H1 (cell line): ENCODE results near the gene KRTAP8-1. TPM values are rescaled to one million over a fixed set of nuclear protein-coding genes. Genes with fewer than 3 reads are reported as not detected.

Source experiments
- CTCF ChIA-PET: fragments of 300-600 bp; sonication (Branson Sonifier 250); formaldehyde crosslinking; loops from one replicate; lab custom pipeline; 2021; ENCODE audit not compliant: partially characterized antibody; lab: Charles Lee
- POLR2A ChIA-PET: fragments of 300-600 bp; sonication (Branson Sonifier 250); formaldehyde crosslinking; loops from one replicate; lab custom pipeline; 2021; ENCODE audit warnings: inconsistent platforms; ENCODE audit not compliant: partially characterized antibody; lab: Charles Lee
- DNase-seq, 2 experiments: peaks; one replicate each; pipeline versions ENCODE4 v3.0.0 to v3.0.0-alpha.2; 2010 to 2022; ENCODE audit warnings: low spot score in 2 of 2, low read depth in 1 of 2, mixed read lengths in 1 of 2
- FAIRE-seq: peaks from 2 replicates; lab custom pipeline; 2011; peaks lifted over from hg19 to GRCh38; lab: Jason Lieb, UNC
- H2AFZ ChIP-seq: 2 replicates; pipeline ENCODE4 v1.8.1; 2012; ENCODE audit warnings: low read length, inconsistent platforms
- H2AK5ac ChIP-seq: 2 replicates; pipeline ENCODE4 v1.6.1; 2013; ENCODE audit warnings: low read depth, low read length
- H2BK120ac ChIP-seq: replicated peaks from 2 replicates; pipeline ENCODE3; 2013; ENCODE audit warnings: low read depth, low read length, inconsistent platforms
- H2BK12ac ChIP-seq: 2 replicates; pipeline ENCODE4 v1.6.1; 2013; ENCODE audit warnings: low read depth, low read length
- H2BK15ac ChIP-seq: 2 replicates; pipeline ENCODE4 v1.6.1; 2013; ENCODE audit warnings: low read length
- H2BK20ac ChIP-seq: 2 replicates; pipeline ENCODE4 v1.6.1; 2013; ENCODE audit warnings: low read length
- H2BK5ac ChIP-seq: 2 replicates; pipeline ENCODE4 v1.6.1; 2013; ENCODE audit warnings: low read depth, low read length
- H3K14ac ChIP-seq: 2 replicates; pipeline ENCODE4 v1.6.1; 2013; ENCODE audit warnings: inconsistent platforms; ENCODE audit not compliant: insufficient read length
- H3K18ac ChIP-seq: 2 replicates; pipeline ENCODE4 v1.6.1; 2013; ENCODE audit warnings: low read length; ENCODE audit errors: extremely low read depth
- H3K23ac ChIP-seq: 2 replicates; pipeline ENCODE4 v1.6.1; 2013; ENCODE audit warnings: inconsistent platforms; ENCODE audit not compliant: insufficient read length
- H3K23me2 ChIP-seq: 2 replicates; pipeline ENCODE4 v1.6.1; 2013; ENCODE audit warnings: low read depth, low read length
- H3K27ac ChIP-seq: 2 replicates; pipeline ENCODE4 v1.6.1; 2011; ENCODE audit warnings: low read depth, low read length, inconsistent platforms
- H3K27me3 ChIP-seq, 4 experiments: replicated peaks in 1 of 4; 1 replicate in 1 of 4; 2 replicates in 3 of 4; pipeline versions ENCODE4 v1.6.1 to v1.8.1; 2011 to 2013; ENCODE audit warnings: low read length in 3 of 4, mild to moderate bottlenecking in 3 of 4, inconsistent platforms in 2 of 4, mixed read lengths in 2 of 4, moderate library complexity in 1 of 4; ENCODE audit not compliant: control insufficient read depth in 3 of 4, insufficient read depth in 3 of 4; ENCODE audit errors: extremely low read depth in 1 of 4
- H3K36me3 ChIP-seq, 4 experiments: 2 replicates each; pipeline versions ENCODE4 v1.6.1 to v1.8.1; 2011 to 2013; ENCODE audit warnings: mild to moderate bottlenecking in 4 of 4, low read length in 3 of 4, moderate library complexity in 2 of 4, control low read depth in 1 of 4, inconsistent platforms in 1 of 4; ENCODE audit not compliant: insufficient read depth in 4 of 4, control insufficient read depth in 2 of 4
- H3K4ac ChIP-seq: replicated peaks from 2 replicates; pipeline ENCODE3; 2013; ENCODE audit warnings: low read length, low read depth, mixed read lengths, inconsistent platforms; ENCODE audit not compliant: insufficient read length
- H3K4me1 ChIP-seq, 4 experiments: replicated peaks in 1 of 4; 1 replicate in 1 of 4; 2 replicates in 3 of 4; pipeline versions ENCODE4 v1.6.1 to v1.8.1; 2011 to 2013; ENCODE audit warnings: low read length in 3 of 4, inconsistent platforms in 2 of 4, mixed read lengths in 1 of 4; ENCODE audit not compliant: insufficient read depth in 4 of 4, control insufficient read depth in 3 of 4
- H3K4me2 ChIP-seq, 2 experiments: 2 replicates each; pipeline versions ENCODE4 v1.6.1 to v1.8.1; 2011 to 2013; ENCODE audit warnings: low read depth in 2 of 2, low read length in 2 of 2, control low read depth in 1 of 2, inconsistent platforms in 1 of 2, mild to moderate bottlenecking in 1 of 2; ENCODE audit not compliant: insufficient read depth in 1 of 2
- H3K4me3 ChIP-seq, 4 experiments: fragments of 200-600, 300-600 bp in 1 of 4; sonication (generic), shearing (Covaris generic), sonication (Bioruptor Twin) in 1 of 4; 2 replicates each; pipeline versions ENCODE4 v1.5.1 to v1.8.1; 2011 to 2016; ENCODE audit warnings: low read length in 4 of 4, low read depth in 3 of 4, control low read depth in 2 of 4, inconsistent platforms in 2 of 4, mild to moderate bottlenecking in 2 of 4, mixed read lengths in 1 of 4, moderate library complexity in 1 of 4; ENCODE audit not compliant: insufficient read depth in 2 of 4; ENCODE audit errors: extremely low read depth in 1 of 4
- H3K56ac ChIP-seq: replicated peaks from 2 replicates; pipeline ENCODE3; 2013; ENCODE audit warnings: low read depth, mild to moderate bottlenecking, mixed read lengths, low read length, inconsistent platforms; ENCODE audit not compliant: insufficient read length
- H3K79me1 ChIP-seq: 2 replicates; pipeline ENCODE4 v1.6.1; 2013; ENCODE audit warnings: low read depth, low read length, control low read depth
- H3K79me2 ChIP-seq, 2 experiments: 2 replicates each; pipeline versions ENCODE4 v1.6.1 to v1.8.1; 2012 to 2013; ENCODE audit warnings: low read length in 2 of 2, mild to moderate bottlenecking in 2 of 2, inconsistent platforms in 1 of 2; ENCODE audit not compliant: insufficient read depth in 2 of 2, control insufficient read depth in 1 of 2
- H3K9ac ChIP-seq, 4 experiments: replicated peaks in 1 of 4; 1 replicate in 1 of 4; 2 replicates in 3 of 4; pipeline versions ENCODE4 v1.6.1 to v1.8.1; 2011 to 2013; ENCODE audit warnings: low read depth in 3 of 4, low read length in 3 of 4, control low read depth in 2 of 4, mild to moderate bottlenecking in 2 of 4, moderate library complexity in 2 of 4, inconsistent platforms in 1 of 4; ENCODE audit errors: extremely low read depth in 1 of 4
- H3K9me3 ChIP-seq, 2 experiments: 2 replicates each; pipeline versions ENCODE4 v1.6.1 to v1.8.1; 2012 to 2013; ENCODE audit warnings: mild to moderate bottlenecking in 2 of 2, moderate library complexity in 2 of 2, control low read depth in 1 of 2, inconsistent platforms in 1 of 2, low read depth in 1 of 2, low read length in 1 of 2, mixed read lengths in 1 of 2; ENCODE audit not compliant: insufficient read depth in 2 of 2
- H4K20me1 ChIP-seq, 2 experiments: replicated peaks in 1 of 2; 2 replicates each; pipeline versions ENCODE3 to v1.8.1; 2011 to 2013; ENCODE audit warnings: inconsistent platforms in 2 of 2, low read length in 2 of 2, mild to moderate bottlenecking in 1 of 2; ENCODE audit not compliant: insufficient read depth in 2 of 2, control insufficient read depth in 1 of 2
- H4K5ac ChIP-seq: 2 replicates; pipeline ENCODE4 v1.6.1; 2013; ENCODE audit warnings: low read length, low read depth, mixed read lengths, inconsistent platforms; ENCODE audit not compliant: insufficient read length
- H4K8ac ChIP-seq: 2 replicates; pipeline ENCODE4 v1.8.0; 2013; ENCODE audit warnings: mild to moderate bottlenecking, moderate library complexity, low read length, inconsistent platforms; ENCODE audit not compliant: insufficient read depth; ENCODE audit errors: extremely low read depth
- H4K91ac ChIP-seq: replicated peaks from 2 replicates; pipeline ENCODE3; 2013; ENCODE audit warnings: low read length, mixed read lengths, inconsistent platforms; ENCODE audit not compliant: insufficient read length
- CHD2 ChIP-seq: IDR thresholded peaks from 2 replicates; pipeline ENCODE4 v1.6.1; 2012; ENCODE audit warnings: low read length, improper control_type of control experiment
- EGR1 ChIP-seq: IDR thresholded peaks from 2 replicates; pipeline ENCODE4 v1.6.1; 2011; ENCODE audit warnings: low read depth, low read length, borderline replicate concordance
- FOSL1 ChIP-seq: IDR thresholded peaks from 2 replicates; pipeline ENCODE4 v1.6.1; 2011; ENCODE audit warnings: mild to moderate bottlenecking, low read depth, low read length, moderate library complexity; ENCODE audit not compliant: insufficient read depth
- MAFK ChIP-seq: IDR thresholded peaks from 2 replicates; pipeline ENCODE4 v1.6.1; 2012; ENCODE audit warnings: low read depth, mild to moderate bottlenecking, improper control_type of control experiment, low read length
- NANOG ChIP-seq: IDR thresholded peaks from 2 replicates; pipeline ENCODE4 v1.6.1; 2011; ENCODE audit warnings: low read length, low read depth, mild to moderate bottlenecking, inconsistent platforms; ENCODE audit not compliant: insufficient read depth, poor library complexity, severe bottlenecking
- POLR2A ChIP-seq, 2 experiments: IDR thresholded peaks; 1 replicate in 1 of 2; 2 replicates in 1 of 2; pipeline ENCODE4 v1.6.1; 2011; ENCODE audit warnings: low read depth in 2 of 2, low read length in 2 of 2, mild to moderate bottlenecking in 2 of 2; ENCODE audit errors: control extremely low read depth in 1 of 2
- RAD21 ChIP-seq, 2 experiments: IDR thresholded peaks in 1 of 2; conservative IDR thresholded peaks in 1 of 2; 2 replicates each; pipeline ENCODE4 v1.6.1; 2011; ENCODE audit warnings: low read depth in 2 of 2, low read length in 2 of 2, improper control_type of control experiment in 1 of 2, inconsistent platforms in 1 of 2, mild to moderate bottlenecking in 1 of 2, moderate library complexity in 1 of 2
- RFX5 ChIP-seq: IDR thresholded peaks from 2 replicates; pipeline ENCODE4 v1.6.1; 2011; ENCODE audit warnings: low read depth, low read length, improper control_type of control experiment, borderline replicate concordance
- RXRA ChIP-seq: IDR thresholded peaks from 2 replicates; pipeline ENCODE4 v1.6.1; 2011; ENCODE audit warnings: low read depth, mild to moderate bottlenecking, low read length, moderate library complexity; ENCODE audit not compliant: insufficient read depth
- SAP30 ChIP-seq: fragments of 300-600 bp; sonication (generic); IDR thresholded peaks from 2 replicates; pipeline ENCODE4 v1.7.1; 2012; ENCODE audit warnings: low read length, moderate library complexity, mild to moderate bottlenecking, inconsistent platforms; ENCODE audit not compliant: insufficient read depth, insufficient replicate concordance
- SRF ChIP-seq: IDR thresholded peaks from 2 replicates; pipeline ENCODE4 v1.6.1; 2011; ENCODE audit warnings: mild to moderate bottlenecking, low read depth, low read length, moderate library complexity
- TCF12 ChIP-seq: IDR thresholded peaks from 2 replicates; pipeline ENCODE4 v1.6.1; 2011; ENCODE audit warnings: low read depth, mild to moderate bottlenecking, low read length
- WGBS, 2 experiments: shearing (Covaris generic) in 1 of 2; methylation state at CpG; one replicate each; pipeline versions ENCODE4 v1.1.6 to v1.1.7; 2013 to 2015; ENCODE audit warnings: low lambda C conversion rate in 2 of 2, mixed read lengths in 2 of 2, inconsistent platforms in 1 of 2, low coverage in 1 of 2, missing lambda C conversion rate in 1 of 2; ENCODE audit not compliant: insufficient replicate concordance in 2 of 2, insufficient coverage in 1 of 2, insufficient read length in 1 of 2; ENCODE audit errors: extremely low coverage in 1 of 2, missing lambda C conversion rate in 1 of 2; 5-methylcytosine and 5-hydroxymethylcytosine counted together
- polyA plus RNA-seq, 7 experiments: library from polyadenylated mRNA; depleted of rRNA in 3 of 7; stranded (reverse) in 5 of 7; unstranded in 2 of 7; fragments of >200 nt in 5 of 7; fragments of 200-250 nt in 2 of 7; gene quantifications; 1 replicate in 5 of 7; 2 replicates in 1 of 7; 4 replicates in 1 of 7; pipeline versions ENCODE4 v1.2.1 to v1.2.3, GENCODE V29; 2011 to 2013; ENCODE audit warnings: missing spikeins in 2 of 7, mixed read lengths in 2 of 7
- total RNA-seq: library from RNA; stranded (reverse); fragmentation: NEBNext Ultra II Directional; extraction: Animal tissue kit (Norgen Biotek cat#: 25700); gene quantifications from 2 replicates; pipeline ENCODE4 v1.2.1, GENCODE V29; 2021

Gene KRTAP8-1
- total and polyA plus RNA-seq, 2 of the 8 experiments (the other 6 are each of a cell fraction or from before 2014, with no cell fraction given) = not detected

DNA sequence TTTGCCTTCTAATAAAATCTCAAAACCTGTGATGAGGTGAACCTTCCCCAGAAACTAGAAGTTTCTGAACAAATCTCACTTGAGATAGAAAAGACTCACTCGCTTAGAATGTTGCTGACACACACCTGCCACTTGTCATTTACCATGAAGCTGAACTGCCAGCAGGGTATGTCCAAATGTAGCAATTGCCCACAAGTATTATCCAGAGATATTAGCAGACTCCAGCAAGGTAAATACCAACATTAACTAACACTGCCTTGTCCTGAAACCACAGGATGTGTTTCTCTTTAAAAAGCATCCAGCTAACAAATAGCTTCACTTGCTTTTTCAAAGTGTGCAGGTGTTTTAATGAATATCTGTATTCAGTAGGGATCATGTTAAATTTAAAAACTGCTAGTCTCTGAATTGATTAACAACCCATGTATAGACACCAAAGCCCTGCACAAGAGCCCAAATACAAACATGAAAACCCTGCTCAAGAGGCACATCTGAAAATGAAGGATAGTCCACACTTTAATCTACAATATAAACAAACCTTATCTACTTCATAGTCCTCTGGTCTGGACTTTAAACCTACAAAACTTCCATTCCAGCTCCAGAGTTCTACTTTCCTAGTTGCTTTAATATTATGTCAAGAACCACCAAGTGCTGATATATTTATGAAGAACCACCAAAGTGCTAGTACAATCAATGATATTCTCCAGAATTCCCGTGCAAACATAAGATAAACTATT lies 19.3 kb downstream of the KRTAP8-1 start:
- ChIA-PET POLR2A (interaction anchor here (1.0 kb wide), 1 partner anchor 225 kb away, joined by 3 read pairs; no protein-coding TSS in a partner anchor), CTCF (interaction anchor here (1.0 to 1.6 kb wide), 2 partner anchors 13 to 40 kb away, joined by 5 read pairs; no protein-coding TSS in a partner anchor)
- no peak overlapping the region for H3K4ac ChIP-seq
- H3K56ac ChIP-seq = no peak overlapping the region
- H2BK120ac ChIP-seq = no peak overlapping the region
- DNase-seq = no peak
- H3K23ac ChIP-seq = no peak overlapping the region
- no peak overlapping the region for H3K14ac ChIP-seq
- no peak overlapping the region for H2BK20ac ChIP-seq
- no peaks in the 10 kb centered on the region for H3K4me1 ChIP-seq
- no peaks in the 10 kb centered on the region for H3K9me3 ChIP-seq
- no peaks in the 10 kb centered on the region for H3K79me2 ChIP-seq
- H3K27me3 ChIP-seq = no peaks in the 10 kb centered on the region
- no peak overlapping the region for H4K91ac ChIP-seq
- H3K36me3 ChIP-seq = no peaks in the 10 kb centered on the region
- H3K4me2 ChIP-seq = no peak overlapping the region
- H3K27ac ChIP-seq = no peak overlapping the region
- H4K8ac ChIP-seq = no peak overlapping the region
- no peaks in the 10 kb centered on the region for H3K79me1 ChIP-seq
- no peak overlapping the region for H2BK15ac ChIP-seq
- H2AK5ac ChIP-seq = no peak overlapping the region
- no peaks in the 10 kb centered on the region for H4K20me1 ChIP-seq
- WGBS, 2 experiments = 66% methylated on average over 2 of the region's 2 CpGs; no CpG with 5 or more reads in 1 of the 2 experiments
- FAIRE-seq = no peak
- no peak overlapping the region for H3K9ac ChIP-seq
- H2BK12ac ChIP-seq = no peak overlapping the region
- H3K18ac ChIP-seq = no peak overlapping the region
- H2BK5ac ChIP-seq = no peak overlapping the region
- no peaks in the 10 kb centered on the region for H3K23me2 ChIP-seq
- H2AFZ ChIP-seq = no peak overlapping the region
- no peak overlapping the region for H4K5ac ChIP-seq
- no peak overlapping the region for H3K4me3 ChIP-seq
- TF ChIP-seq SAP30 = no peak
- TF ChIP-seq CHD2 = no peak
- TF ChIP-seq RXRA = no peak
- no peak for TF ChIP-seq RFX5
- TF ChIP-seq TCF12 = no peak
- TF ChIP-seq FOSL1 = no peak
- TF ChIP-seq EGR1 = no peak
- no peak for TF ChIP-seq MAFK
- TF ChIP-seq RAD21 (IDR thresholded peaks at IDR 0.05 in 1 of 2, conservative IDR thresholded peaks at IDR 0.05 in 1 of 2; ENCODE audit: low read depth in 2 of 2, low read length in 2 of 2) = no peak
- no peak for TF ChIP-seq SRF
- no peak for TF ChIP-seq POLR2A (IDR thresholded peaks at IDR 0.05; ENCODE audit: control extremely low read depth in 1 of 2, low read depth in 2 of 2, low read length in 2 of 2)
- TF ChIP-seq NANOG = no peak
